MM.1S (cell line): ENCODE results near the gene ITGB2.

ENCODE experiments used
- DNase-seq: peaks from one replicate; pipeline ENCODE4 v3.0.0-alpha.2; 2015
- H2AFZ ChIP-seq: fragments of 300-600 bp; sonication (generic); 2 replicates; pipeline ENCODE4 v1.6.0; 2016; ENCODE audit warnings: antibody characterized with exemption, low read length
- H3F3A ChIP-seq: fragments of 300-600 bp; sonication (generic); 2 replicates; pipeline ENCODE4 v1.6.1; 2016; ENCODE audit warnings: mild to moderate bottlenecking, antibody characterized with exemption, low read length, moderate library complexity, mixed read lengths; ENCODE audit not compliant: insufficient read depth
- H3K27ac ChIP-seq: fragments of 300-600 bp; sonication (generic); 2 replicates; pipeline ENCODE4 v1.5.1; 2016; ENCODE audit warnings: mild to moderate bottlenecking, low read length
- H3K27me3 ChIP-seq: fragments of 300-600 bp; sonication (generic); replicated peaks from 2 replicates; pipeline ENCODE4 v1.6.0; 2016; ENCODE audit warnings: low read length; ENCODE audit not compliant: insufficient read depth
- H3K36me3 ChIP-seq: fragments of 300-600 bp; sonication (generic); replicated peaks from 2 replicates; pipeline ENCODE4 v1.6.1; 2016; ENCODE audit warnings: mild to moderate bottlenecking, low read length, mixed read lengths; ENCODE audit not compliant: insufficient read depth
- H3K4me1 ChIP-seq: fragments of 300-600 bp; sonication (generic); 2 replicates; pipeline ENCODE4 v1.6.1; 2016; ENCODE audit warnings: low read length, mixed read lengths
- H3K4me2 ChIP-seq: fragments of 300-600 bp; sonication (generic); 2 replicates; pipeline ENCODE4 v1.6.0; 2016; ENCODE audit warnings: low read depth, low read length
- H3K4me3 ChIP-seq: fragments of 300-600 bp; sonication (generic); 2 replicates; pipeline ENCODE4 v1.5.1; 2016; ENCODE audit warnings: low read length, mixed read lengths
- H3K79me2 ChIP-seq: fragments of 300-600 bp; sonication (generic); 2 replicates; pipeline ENCODE4 v1.6.1; 2016; ENCODE audit warnings: mixed run types, low read length, mixed read lengths
- H3K9ac ChIP-seq: fragments of 300-600 bp; sonication (generic); 2 replicates; pipeline ENCODE4 v1.6.1; 2016; ENCODE audit warnings: low read length, mixed read lengths
- H3K9me2 ChIP-seq: fragments of 300-600 bp; sonication (generic); replicated peaks from 2 replicates; pipeline ENCODE4 v1.6.1; 2016; ENCODE audit warnings: mild to moderate bottlenecking, low read length, mixed read lengths; ENCODE audit not compliant: insufficient read depth
- H3K9me3 ChIP-seq: fragments of 300-600 bp; sonication (generic); replicated peaks from 2 replicates; pipeline ENCODE4 v1.6.1; 2016; ENCODE audit warnings: mild to moderate bottlenecking, low read length, mixed read lengths; ENCODE audit not compliant: insufficient read depth
- H4K20me1 ChIP-seq: fragments of 300-600 bp; sonication (generic); 2 replicates; pipeline ENCODE4 v1.6.1; 2016; ENCODE audit warnings: mild to moderate bottlenecking, low read length, moderate library complexity, mixed read lengths; ENCODE audit not compliant: insufficient read depth
- EZH2 ChIP-seq: fragments of 300-600 bp; sonication (generic); optimal IDR thresholded peaks from 2 replicates; pipeline ENCODE3; 2017; ENCODE audit warnings: low read depth, mild to moderate bottlenecking, antibody characterized with exemption, low read length, mixed read lengths
- EZH2phosphoT487 ChIP-seq: fragments of 300-600 bp; sonication (generic); IDR thresholded peaks from 2 replicates; pipeline ENCODE4 v1.6.1; 2018; ENCODE audit warnings: antibody characterized with exemption, low read length
- TF ChIP-seq, protein P1 (sequence below): fragments of 300-600 bp; sonication (generic); IDR thresholded peaks from 2 replicates; pipeline ENCODE4 v1.5.1; 2016; ENCODE audit warnings: antibody characterized with exemption, low read length, mixed read lengths

The ITGB2 gene

DNA sequence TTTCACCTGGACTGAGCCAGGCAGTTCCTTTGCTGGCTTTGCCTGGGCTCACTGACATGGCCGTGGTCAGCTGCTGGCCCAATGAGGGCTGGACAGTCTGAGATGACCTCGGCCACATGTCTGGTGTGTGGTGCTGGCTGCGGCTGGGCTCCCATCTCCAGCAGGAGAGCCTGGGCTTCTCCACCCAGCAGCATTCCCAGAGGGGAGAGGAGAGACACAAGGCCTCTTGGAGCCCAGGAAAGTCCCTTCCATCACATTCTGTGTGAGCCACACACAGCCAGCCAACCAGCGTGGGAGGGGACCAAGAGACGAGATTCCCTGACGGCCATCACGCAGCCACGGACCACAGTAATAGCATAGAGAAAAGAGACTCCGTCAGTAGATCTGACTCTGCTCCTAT, 81.7 kb downstream of the ITGB2 start:
- no peaks in the 10 kb centered on the region for H3K79me2 ChIP-seq
- no peaks in the 10 kb centered on the region for H3K36me3 ChIP-seq
- no peaks in the 10 kb centered on the region for H3K4me1 ChIP-seq
- no peaks in the 10 kb centered on the region for H3K9me2 ChIP-seq
- no peak overlapping the region for H3K27ac ChIP-seq
- no peak for TF ChIP-seq EZH2phosphoT487
- TF ChIP-seq, protein P1, sequence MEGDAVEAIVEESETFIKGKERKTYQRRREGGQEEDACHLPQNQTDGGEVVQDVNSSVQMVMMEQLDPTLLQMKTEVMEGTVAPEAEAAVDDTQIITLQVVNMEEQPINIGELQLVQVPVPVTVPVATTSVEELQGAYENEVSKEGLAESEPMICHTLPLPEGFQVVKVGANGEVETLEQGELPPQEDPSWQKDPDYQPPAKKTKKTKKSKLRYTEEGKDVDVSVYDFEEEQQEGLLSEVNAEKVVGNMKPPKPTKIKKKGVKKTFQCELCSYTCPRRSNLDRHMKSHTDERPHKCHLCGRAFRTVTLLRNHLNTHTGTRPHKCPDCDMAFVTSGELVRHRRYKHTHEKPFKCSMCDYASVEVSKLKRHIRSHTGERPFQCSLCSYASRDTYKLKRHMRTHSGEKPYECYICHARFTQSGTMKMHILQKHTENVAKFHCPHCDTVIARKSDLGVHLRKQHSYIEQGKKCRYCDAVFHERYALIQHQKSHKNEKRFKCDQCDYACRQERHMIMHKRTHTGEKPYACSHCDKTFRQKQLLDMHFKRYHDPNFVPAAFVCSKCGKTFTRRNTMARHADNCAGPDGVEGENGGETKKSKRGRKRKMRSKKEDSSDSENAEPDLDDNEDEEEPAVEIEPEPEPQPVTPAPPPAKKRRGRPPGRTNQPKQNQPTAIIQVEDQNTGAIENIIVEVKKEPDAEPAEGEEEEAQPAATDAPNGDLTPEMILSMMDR: no peak
- no peak for TF ChIP-seq EZH2
- no peak overlapping the region for H3K4me3 ChIP-seq
- no peak overlapping the region for H3K4me2 ChIP-seq
- no peaks in the 10 kb centered on the region for H3K9me3 ChIP-seq
- no peak overlapping the region for H2AFZ ChIP-seq
- H3K27me3 ChIP-seq: peaks cover 93% of the 10 kb centered on the region
- no peaks in the 10 kb centered on the region for H3F3A ChIP-seq
- H3K9ac ChIP-seq: no peak overlapping the region
- DNase-seq: no peak
- H4K20me1 ChIP-seq: no peaks in the 10 kb centered on the region

GRCh38 chr21:44838039-44838895, 82.4 kb downstream of the ITGB2 start:
- TF ChIP-seq, protein P1: no peak
- no peak for TF ChIP-seq EZH2phosphoT487
- TF ChIP-seq EZH2: no peak
- no peaks in the 10 kb centered on the region for H3K79me2 ChIP-seq
- H3K9ac ChIP-seq: no peak overlapping the region
- H4K20me1 ChIP-seq: no peaks in the 10 kb centered on the region
- no peaks in the 10 kb centered on the region for H3F3A ChIP-seq
- H3K9me2 ChIP-seq: no peaks in the 10 kb centered on the region
- no peaks in the 10 kb centered on the region for H3K9me3 ChIP-seq
- H2AFZ ChIP-seq: no peak overlapping the region
- no peak overlapping the region for H3K4me2 ChIP-seq
- no peak overlapping the region for H3K4me3 ChIP-seq
- H3K4me1 ChIP-seq: no peaks in the 10 kb centered on the region
- DNase-seq: no peak
- no peak overlapping the region for H3K27ac ChIP-seq
- H3K36me3 ChIP-seq: no peaks in the 10 kb centered on the region
- peaks cover 91% of the 10 kb centered on the region for H3K27me3 ChIP-seq

DNA sequence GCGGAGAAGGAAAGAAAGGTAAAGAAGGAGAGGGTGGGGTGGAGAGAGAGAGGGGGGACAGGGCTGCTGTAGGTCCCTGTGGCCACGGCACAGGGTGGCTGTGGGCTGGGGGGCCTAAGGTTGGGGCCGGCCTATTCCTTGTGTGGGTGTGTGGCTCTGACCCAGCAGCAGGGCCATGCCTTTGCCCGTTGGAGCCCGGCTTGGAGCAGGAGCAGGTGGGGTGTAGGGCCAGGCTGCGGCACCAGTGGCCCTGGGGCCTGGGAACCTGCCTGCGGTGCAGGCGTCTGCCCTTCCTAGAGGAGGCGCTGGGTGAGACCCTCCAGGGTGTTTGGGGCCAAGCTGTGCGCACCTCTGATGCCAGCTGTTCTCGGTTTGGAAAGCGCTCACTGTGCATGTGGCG, 83.2 kb downstream of the ITGB2 start:
- Histone ChIP-seq H3K36me3 (no peaks in the 10 kb centered on the region), H4K20me1 (no peaks in the 10 kb centered on the region), H3K79me2 (no peaks in the 10 kb centered on the region), H3K27me3 (peaks cover 91% of the 10 kb centered on the region), H3K4me1 (no peaks in the 10 kb centered on the region), H3K9ac (no peak overlapping the region), H3F3A (no peaks in the 10 kb centered on the region), H3K9me2 (no peaks in the 10 kb centered on the region), H2AFZ (no peak overlapping the region), H3K4me3 (no peak overlapping the region), H3K4me2 (no peak overlapping the region), H3K27ac (no peak overlapping the region), H3K9me3 (no peaks in the 10 kb centered on the region)
- DNase-seq: no peak
- TF ChIP-seq EZH2 (no peak), EZH2phosphoT487 (no peak)
- TF ChIP-seq, protein P1: no peak
